NCI-H2081 treated with DMSO at 0.1 percent for 48 hours (cell line): Measurements from ENCODE around the gene TMPRSS2.
"Not testable (repeated sequence)": the region's sequence is repeated elsewhere in the genome, so short reads cannot be mapped to it uniquely, and the experiment has no call there.

Source experiments
- DNase-seq: peaks from one replicate; lab custom pipeline; 2025; lab: John Stamatoyannopoulos, UW

TMPRSS2 gene

GRCh38 chr21:41425954-41426675, 81.8 kb downstream of the TMPRSS2 start, which contains the start of gene MX1:
TSS of gene MX1 (plus strand) at chr21:41426239. CDS start at chr21:41432071, 5,832 bp downstream.
- no peak for DNase-seq

GRCh38 chr21:41425588-41425953, 82.4 kb downstream of the TMPRSS2 start:
- no peak for DNase-seq

- not testable (repeated sequence) for DNase-seq
Observed at GRCh38 chr21:41423305-41423636, 84.7 kb downstream of the TMPRSS2 start.

GRCh38 chr21:41422546-41423304, 85.2 kb downstream of the TMPRSS2 start:
- no peak for DNase-seq

GRCh38 chr21:41420998-41421397, 87.0 kb downstream of the TMPRSS2 start:
- not testable (repeated sequence) for DNase-seq

- DNase-seq: no peak
Observed at GRCh38 chr21:41419921-41420862, 87.8 kb downstream of the TMPRSS2 start.

- no peak for DNase-seq
Observed at GRCh38 chr21:41418956-41419680, 88.8 kb downstream of the TMPRSS2 start.

- DNase-seq: no peak
Observed at GRCh38 chr21:41418393-41418792, 89.6 kb downstream of the TMPRSS2 start.

- DNase-seq: not testable (repeated sequence)
Observed at GRCh38 chr21:41417505-41417904, 90.5 kb downstream of the TMPRSS2 start.
